NT2/D1 (cell line): Measurements from ENCODE around the gene TSFM.

ENCODE experiments used
- SUZ12 ChIP-seq: IDR thresholded peaks from 2 replicates; pipeline ENCODE4 v1.6.1; 2011; ENCODE audit not compliant: insufficient read length, insufficient read depth; ENCODE audit errors: extremely low read depth
- YY1 ChIP-seq: IDR thresholded peaks from 2 replicates; pipeline ENCODE4 v1.6.1; 2011; ENCODE audit not compliant: insufficient read length, insufficient read depth
- ZNF274 ChIP-seq: IDR thresholded peaks from 2 replicates; pipeline ENCODE4 v1.6.1; 2011; ENCODE audit warnings: mild to moderate bottlenecking, low read depth, low read length

DNA sequence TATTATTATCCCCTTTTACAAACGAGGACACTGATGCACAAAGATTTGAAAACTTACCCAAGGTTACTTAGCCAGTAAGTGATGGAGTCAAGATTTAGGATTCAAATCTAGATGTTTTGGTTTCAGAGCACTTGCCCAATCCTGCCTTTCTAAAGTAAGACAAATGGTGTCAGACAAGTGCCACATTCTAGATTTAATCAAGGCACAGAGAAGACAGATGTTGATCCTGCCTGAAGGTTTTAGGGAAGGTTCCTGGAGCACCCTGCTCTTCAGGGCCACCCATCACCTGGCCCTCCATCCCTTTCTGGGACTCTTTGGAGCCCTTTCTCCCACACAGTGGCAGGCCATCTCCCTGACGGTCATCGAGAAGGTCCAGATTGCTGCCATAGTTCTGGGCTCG, 24.8 kb upstream of the TSFM start:
- no peak for TF ChIP-seq SUZ12
- TF ChIP-seq YY1: no peak
- TF ChIP-seq ZNF274: no peak
